GM18520 (cell line): Measurements from ENCODE around the gene CENPP.
"Not testable (repeated sequence)": the region's sequence is repeated elsewhere in the genome, so short reads cannot be mapped to it uniquely, and the experiment has no call there.

ENCODE experiments used
- ATAC-seq: cut with Tn5 transposase; IDR thresholded peaks from one replicate; pipeline ENCODE4 v1.9.1; 2021; ENCODE audit not compliant: unreplicated experiment

Gene CENPP

DNA sequence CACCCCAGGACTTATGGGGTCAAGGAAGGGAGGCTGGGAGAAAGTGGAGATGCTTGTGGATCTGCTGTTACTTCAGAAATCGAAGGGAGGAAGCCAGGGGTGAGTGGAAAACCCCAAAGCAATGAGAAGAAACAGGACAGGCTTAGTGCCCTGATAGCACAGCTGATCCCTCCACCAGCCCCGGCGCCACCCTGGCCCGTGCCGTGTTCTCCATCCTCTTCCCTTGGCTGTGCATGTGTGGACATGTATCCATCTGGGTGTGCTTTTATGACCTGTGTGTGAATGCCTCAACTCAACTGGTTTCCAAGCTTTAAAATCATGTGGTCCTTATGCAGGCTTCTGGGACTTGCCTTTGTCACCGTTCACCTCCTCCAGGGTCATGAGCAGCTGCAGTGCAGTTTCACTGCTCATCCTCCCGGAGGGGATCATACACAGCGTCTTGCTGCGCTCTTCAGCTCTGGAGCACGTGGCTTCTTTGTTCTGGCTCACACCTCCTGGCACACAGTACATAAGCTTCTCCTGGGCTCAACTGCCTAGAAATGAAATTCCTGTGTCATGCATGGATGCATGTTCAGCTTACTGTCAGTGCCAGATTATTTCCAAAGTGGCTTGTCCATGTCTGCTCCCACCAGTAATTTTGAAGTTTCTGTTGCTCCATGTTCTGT, 286.0 kb downstream of the CENPP start:
- ATAC-seq = no peak

DNA sequence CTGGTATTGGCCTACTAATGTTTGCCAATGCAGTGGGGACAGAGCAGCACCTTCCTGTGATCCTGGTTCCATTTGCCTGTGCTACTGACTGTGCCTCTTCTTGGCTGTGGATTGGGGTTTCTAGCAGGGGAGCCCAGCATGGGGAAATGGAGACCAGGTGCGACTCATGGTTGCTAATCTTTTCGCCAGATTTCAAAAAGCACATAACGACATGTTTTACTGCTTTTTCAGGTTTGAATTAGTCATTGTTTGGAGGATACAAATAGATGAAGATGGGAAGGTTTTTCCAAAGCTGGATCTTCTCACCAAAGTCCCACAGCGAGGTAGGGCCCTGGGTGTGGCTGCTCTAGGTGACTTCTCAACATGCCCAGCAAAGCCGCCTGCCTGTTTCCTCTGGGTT, 286.5 kb downstream of the CENPP start:
- no peak for ATAC-seq

DNA sequence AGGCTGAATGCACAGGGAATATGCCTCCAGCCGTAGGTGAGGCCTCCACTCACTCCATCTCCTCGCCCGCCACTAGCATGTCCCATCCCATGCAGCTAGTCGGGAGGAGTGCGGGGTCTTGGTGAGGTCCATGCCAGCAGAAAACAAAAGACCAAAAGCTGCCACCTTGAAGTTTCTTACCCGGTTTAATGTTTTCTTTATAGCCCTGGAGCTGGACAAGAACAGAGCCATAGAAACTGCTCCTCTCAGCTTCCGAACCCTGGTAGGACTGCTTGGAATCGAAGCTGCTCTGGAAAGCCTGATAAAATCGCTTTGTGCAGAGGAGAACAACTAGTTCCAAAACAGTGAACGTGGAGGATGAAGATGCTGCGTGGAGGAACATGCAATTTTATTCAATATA, 287.1 kb downstream of the CENPP start:
- ATAC-seq = no peak

DNA sequence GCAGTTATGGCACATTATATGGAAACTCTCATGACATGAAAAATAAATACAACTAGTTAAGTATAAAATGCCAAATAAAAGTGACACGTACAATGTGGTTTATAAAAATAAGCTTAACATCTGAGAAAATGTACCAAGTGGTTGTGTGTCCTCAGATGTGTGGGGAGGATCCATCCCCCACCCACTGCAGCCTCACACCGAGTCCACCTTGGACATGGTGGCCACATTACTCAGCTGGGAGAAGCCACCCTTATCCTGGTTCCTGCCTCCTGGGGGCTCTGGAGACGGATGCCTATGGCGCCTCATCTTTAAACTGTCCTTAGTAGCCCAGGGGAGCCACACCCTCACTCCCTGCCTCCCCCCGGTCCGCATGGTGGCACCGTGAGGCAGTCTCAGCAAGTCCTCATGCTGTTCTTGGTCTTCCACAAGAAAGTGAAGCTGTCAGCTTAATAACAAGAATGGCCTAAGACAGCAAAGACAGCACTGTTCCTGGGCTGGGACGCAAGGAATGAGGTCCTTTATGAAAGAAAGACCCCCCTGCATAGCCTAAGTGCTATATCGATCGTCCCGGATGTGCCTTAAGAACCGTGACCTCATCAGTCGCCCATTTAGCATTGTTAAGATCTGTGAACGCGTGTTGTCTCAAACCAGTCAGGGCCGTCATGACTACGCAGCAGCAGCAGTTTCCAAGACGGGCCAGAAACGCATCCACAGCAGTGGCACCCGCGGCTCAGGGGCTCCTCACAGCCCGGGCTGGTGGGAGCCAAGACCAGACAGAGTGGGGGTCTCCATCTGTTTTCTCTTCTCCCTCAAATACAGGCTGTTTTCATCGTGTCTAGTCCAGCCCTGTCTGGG, 287.7 kb downstream of the CENPP start:
- no peak for ATAC-seq

DNA sequence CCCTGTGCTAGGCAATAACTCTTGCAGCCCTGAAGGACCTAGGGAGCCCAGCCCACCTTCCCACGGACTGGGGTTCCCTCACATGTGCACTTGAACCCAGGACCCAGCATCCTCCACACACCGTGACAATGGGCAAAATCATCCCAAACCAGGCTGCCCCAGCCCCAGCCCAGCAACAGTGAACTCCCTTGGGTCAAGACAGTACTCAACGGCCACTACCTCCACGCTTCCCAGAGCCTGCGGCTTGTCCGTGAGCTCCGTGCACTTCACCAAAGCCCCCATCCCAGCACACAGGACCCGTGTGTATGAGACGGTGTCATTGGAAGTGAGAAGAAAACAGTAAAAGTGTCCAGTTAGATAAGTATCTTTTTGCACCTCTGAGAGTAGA, 288.4 kb downstream of the CENPP start:
- ATAC-seq = no peak

DNA sequence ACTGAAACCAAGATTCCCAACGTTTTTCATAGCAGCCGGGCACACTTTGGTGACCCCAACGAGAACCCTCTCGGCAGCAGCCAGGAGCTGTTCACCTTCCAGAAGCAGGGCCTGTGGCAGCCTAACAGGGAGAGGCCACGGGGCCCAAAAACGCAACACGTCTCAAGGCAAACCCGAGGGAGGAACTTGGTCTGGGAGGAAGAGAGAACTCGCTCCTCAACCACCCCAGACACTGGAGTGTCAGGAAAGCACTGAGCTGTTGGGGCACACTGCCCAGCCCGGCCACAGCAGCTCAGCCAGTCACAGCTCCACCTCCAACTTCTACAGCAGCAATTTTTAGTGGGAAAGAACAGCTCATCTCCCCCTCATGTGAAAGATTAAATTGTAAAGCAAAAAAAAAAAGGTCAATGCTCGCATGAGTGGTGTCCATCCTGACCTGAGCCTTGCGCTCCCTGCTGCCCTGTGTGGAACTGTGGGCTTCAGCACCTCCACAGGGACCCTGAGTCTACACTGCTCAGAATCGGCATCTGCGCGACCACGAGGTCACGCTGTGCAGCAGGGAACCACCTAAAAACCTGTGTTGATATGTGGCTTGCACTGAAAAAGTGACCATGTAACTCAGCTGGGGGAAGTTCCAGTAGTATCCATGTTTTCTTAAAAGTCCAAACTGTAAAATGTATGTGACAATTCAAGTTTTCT, 289.2 kb downstream of the CENPP start:
- ATAC-seq = no peak

DNA sequence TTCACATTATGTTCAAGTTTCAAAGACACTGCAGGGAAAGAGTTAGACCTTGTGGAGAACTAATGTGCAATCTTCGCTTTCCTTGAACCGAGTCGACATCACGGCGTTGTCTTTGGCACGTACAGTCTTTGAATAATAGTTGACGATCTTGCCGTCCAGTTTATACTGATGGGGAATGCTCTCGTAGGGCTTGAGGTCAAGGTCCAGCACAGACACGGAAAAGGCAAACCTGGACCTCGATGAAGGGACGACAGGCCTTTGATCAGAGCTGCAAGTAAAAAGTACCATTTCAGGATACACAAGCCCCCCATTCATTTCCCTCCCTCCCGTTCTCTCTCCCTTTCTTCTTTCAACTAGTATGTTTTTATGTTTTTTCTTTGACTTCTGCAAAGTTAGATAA, 290.0 kb downstream of the CENPP start:
- no peak for ATAC-seq

DNA sequence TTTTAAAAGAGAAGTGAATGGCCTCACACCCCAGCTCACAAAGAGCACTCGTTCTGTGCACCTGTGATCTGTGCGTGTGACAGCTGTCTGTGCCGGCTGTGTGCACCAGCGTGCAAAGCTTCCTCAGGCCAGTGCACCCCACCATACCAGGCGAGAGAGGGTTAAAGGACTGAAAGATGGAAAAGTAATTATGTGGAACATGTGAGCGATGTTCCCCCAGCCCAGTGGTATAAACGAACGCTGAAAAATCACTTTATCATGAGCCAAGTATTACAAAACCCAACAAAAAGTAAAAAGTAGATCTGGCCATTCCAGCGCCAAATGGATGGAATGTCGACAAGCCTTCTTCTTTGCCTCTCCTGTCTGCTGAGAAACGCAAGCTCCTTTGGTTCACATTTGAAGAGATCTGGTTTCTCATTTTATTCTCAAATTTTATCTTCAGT, 290.5 kb downstream of the CENPP start:
- no peak for ATAC-seq

DNA sequence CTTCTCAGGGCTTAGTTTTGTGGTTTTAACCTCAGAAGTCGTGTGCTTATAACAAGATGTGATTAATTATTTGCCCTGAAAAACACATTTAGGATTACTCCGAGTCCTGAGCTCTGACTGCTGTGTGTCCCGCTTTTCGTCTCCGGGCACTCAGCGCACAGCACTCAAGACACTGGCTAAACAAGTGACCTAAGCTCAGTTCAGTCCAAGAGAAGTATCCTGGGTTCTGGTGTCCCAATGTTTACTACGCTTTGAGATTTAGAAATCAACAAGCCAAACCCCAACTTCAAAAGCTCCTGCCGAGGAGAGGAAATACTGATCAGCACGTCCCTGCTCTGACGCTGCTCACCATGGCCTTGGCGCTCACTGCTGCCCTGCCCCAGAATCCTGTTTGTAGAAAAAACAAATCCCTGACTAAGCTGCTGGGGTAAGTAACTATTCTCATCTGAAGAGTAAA, 290.9 kb downstream of the CENPP start:
- ATAC-seq = no peak

DNA sequence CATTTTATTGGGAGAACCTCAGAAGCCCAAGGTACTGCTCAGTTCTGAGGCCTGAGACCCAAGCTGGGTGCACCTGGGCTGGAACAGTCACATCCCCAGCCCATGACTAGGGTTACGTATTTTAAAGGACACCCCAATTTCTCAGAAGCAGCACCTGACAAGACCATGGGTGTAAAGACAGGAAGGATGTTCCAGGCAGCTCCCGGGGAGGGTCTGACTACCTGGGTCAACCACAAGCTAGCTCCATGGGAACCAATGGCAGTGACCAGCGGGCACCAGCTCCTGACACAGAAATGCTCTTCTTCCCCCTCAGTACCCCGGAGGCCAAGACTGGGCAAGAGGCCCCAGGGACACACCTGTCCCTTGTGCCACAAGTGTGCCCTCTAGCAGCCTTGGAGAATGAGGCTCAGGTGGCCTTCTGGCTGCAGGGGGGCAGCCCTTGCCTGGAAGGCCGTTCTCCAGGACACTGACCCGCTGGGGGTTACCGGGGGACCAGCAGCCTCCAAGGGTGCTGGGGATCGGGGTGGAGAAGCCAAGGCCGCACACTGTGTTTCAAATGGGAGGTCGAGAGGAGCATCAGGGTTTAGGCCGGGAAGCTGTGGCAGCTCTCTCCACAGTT, 291.6 kb downstream of the CENPP start:
- no peak for ATAC-seq

DNA sequence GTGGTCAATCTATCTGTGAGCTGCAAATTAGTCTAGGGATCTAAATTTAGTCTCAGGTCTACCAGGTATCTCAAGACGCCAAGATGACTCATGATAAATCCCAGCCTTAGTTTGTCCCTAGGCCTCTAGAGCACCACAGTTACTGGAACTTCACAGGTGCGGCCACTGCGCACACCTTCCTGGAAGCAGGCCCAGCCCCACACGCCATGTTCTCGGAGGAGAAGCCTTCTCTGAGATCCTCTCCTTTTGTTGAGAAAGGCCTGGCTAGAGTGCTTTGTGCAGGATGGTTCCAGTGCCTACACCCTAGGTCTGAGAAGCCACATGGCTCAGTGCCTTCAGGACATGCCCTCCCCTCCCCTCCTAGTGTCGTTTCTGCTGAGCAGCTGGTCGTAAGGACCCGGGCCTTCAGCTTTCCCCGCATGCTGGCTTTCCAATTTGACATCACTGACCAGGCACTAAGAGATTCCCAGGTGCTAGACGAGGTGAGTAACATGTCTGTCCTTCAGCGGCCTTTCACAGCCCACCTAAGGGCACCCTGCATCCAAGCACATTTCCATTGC, 292.3 kb downstream of the CENPP start:
- no peak for ATAC-seq

DNA sequence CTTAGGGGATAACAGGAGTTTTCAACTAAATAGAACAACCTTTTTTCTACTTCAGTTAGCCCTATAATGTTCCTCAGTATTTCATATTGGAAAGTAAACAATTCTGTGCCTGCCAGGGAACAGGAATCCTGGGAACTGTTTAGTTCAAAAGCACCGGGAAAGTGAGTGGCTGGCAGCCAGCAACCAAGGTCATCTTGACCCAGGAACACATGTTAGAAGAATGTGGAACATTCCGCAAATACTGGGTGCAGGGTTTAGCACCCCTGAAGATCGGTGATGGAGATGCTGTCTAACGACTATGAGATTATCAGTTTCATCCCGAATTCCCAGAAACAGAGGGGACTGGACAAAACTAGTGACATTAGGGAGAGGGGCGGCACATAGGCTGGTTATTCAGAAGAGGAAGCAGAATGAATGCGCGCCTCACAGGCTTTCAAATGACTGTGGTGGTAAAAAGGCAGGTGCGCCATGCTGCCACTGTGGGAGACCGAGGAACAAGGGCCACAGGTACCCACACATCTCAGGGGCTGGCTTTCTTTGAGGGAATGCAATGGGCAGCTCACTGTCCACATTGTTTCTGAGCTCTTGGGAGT, 293.0 kb downstream of the CENPP start:
- ATAC-seq = no peak

DNA sequence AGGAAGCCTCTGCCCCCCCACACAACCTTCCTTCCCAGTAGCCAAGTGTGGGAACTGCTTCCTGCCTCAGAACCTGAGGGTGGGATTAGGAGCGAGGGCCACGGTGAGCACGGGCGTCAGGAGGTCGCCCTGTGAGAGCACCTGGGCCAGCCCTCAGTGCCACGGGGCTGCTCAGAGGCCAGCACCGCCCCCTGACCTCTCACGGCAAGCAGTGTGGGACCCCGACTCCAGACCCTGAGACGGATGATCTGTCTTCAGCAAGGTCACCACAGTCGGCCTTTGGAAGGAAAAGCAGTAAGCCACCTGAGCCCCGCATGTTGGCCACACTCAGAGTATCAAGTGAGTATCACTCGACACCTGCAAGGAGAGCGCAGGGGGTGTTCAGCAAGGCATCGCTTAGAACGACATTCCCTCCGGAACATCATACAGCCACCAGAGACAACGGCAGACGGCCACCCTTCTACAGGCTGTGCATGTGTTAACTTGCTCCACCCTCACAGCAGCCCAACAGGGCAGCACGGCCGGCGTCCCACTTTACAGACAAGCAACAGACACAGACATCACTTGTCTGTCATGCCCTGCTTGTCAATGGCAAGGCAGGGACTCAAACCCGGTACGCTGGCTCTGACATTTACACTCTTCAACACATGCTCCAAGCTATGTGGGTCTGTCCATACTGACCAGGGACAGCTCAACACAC, 294.0 kb downstream of the CENPP start:
- ATAC-seq = no peak

DNA sequence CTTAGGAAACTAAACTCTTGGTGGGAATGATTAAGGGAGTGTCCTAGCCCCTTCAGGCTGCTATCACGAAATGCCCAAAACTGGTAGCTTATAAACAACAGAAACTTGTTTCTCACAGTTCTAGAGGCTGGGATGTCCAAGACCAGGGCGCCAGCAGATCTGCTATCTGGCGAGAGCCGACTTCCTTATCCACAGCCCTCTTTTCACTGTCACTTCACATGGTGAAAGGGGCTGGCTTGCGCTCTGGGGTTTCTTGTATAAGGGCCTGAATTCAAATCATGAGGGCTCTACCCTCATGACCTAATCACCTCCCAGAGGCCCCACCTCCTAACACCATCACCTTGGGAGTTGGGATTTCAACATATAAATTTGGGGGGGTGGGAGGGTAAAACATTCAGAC, 295.1 kb downstream of the CENPP start:
- ATAC-seq = no peak

DNA sequence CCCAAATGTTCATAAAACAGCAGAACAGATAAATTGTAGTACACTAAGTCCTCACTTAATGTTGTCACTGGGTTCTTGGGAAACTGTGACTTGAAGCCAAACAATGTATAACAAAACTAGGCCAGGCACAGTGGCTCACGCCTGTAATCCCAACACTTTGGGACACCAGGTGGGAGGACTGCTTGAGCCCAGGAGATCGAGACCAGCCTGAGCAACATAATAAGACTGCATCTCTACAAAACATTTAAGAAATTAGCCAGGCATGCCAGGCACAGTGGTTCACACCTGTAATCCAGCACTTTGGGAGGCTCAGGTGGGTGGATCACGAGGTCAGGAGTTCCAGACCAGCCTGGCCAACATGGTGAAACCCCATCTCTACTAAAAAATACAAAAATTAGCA, 298.2 kb downstream of the CENPP start:
- ATAC-seq = not testable (repeated sequence)

DNA sequence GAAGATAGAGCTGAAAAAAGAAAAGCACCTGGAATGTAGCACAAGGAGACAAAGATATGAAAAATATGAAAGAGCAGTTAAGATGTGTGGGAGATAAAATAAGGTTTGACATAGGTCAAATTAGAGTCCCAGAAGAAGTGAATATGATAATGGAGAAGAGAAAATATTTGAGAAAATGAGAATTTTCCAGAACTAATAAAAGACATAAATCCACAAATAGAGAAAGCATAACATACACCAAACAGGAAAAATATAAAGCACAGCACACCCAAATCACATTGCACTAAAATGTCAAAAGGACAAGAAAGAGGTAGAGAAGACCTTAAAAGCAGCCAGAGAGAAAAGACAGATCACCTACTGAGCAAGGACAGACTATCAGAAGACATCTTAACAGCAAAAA, 300.7 kb downstream of the CENPP start:
- ATAC-seq = no peak

DNA sequence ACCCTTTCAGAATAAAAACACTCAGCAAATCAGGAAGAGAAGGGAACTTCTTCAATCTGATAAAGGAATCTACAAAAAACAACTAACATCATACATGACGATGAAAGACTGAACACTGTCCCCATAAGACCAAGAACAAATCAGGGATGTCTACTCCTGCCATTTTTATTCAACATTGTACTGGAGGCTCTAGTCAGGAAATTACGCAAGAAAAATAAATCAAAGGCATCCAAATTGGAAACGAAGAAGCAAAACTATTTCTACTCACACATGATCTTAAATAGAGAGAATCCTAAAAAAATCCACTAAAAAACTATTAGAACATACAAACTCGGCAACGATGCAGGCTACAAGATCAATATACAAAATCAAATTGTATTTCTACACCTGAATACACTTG, 301.9 kb downstream of the CENPP start:
- ATAC-seq = no peak

DNA sequence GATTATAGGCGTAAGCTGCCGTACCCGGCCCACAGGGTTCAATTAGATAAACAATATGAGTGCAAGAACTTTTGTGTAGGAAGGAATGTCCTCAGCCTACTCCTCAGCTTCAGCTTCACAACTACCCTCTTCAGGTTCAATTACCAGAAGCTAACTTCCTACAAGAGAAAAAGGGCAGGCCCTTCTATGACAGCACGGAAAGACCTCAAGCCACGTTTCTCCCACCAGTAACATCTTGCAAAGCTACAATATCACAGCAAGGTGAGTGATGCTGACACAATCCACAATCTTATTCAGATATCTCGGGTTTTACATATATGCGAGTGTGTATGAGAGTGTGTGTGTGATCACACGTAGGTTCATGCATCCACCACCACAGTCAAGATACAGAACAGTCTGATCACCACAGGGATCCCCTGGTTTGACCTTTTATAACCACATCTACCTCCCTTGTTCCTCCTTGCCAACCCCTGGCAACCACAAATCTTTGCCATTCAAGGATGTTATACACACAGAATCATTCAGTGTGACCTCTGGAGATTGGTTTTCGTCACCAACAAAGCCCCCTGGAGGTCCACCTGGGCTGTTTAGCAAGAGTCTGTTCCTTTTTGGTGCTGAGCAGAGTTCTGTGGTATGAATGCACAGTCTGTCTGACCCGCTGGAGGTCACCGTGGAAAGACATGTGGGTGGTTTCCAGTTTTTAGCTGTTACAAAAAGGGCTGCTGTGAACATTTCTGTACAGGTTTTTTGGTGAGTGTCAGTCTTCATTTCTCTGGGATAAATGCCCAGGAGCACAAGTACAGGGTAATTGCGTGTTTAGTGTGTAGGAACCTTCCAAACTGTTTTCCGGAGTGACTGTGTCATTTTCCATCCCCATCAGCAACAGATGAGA, 305.9 kb downstream of the CENPP start:
- no peak for ATAC-seq

DNA sequence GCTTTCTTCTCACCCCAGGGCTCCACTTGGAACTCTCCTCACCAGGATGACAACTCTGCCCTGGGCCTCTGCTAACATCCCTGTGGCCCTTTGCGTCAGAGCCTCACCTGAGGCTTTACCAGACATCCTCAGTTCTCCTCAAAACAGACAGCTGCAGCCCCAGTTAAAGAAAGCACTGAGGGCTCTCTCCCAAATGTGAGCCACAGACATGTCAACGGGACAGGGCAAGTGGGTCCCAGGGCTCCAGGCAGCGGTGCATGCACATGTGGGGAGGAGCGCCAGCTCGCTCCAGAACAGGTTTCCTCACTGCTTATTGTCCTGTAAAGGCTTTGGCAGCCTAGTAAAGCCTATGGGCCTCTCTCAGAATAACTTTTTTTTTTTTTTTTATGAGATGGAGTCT, 306.9 kb downstream of the CENPP start:
- no peak for ATAC-seq
